Trophoblast cell (in vitro differentiated cells and primary cell): ENCODE results near the gene SKAP1.
A peak's percentile ranks its signal among the peaks of the same experiment; 100 is the strongest.

Source experiments
- DNase-seq, 2 donors: peaks; one replicate each; pipeline ENCODE4 v3.0.0-alpha.2; 2016
- H2AFZ ChIP-seq: 2 replicates; pipeline ENCODE4 v1.6.1; 2013; ENCODE audit warnings: low read length, moderate library complexity, mild to moderate bottlenecking; ENCODE audit not compliant: insufficient read depth, poor library complexity
- H2AK5ac ChIP-seq: 2 replicates; pipeline ENCODE4 v1.6.1; 2013; ENCODE audit warnings: mild to moderate bottlenecking, low read length
- H2BK120ac ChIP-seq: 2 replicates; pipeline ENCODE4 v1.6.1; 2013; ENCODE audit warnings: low read length, mild to moderate bottlenecking, moderate library complexity; ENCODE audit not compliant: insufficient read depth, poor library complexity
- H2BK12ac ChIP-seq: 2 replicates; pipeline ENCODE4 v1.6.1; 2013; ENCODE audit warnings: mild to moderate bottlenecking, low read length, moderate library complexity
- H2BK5ac ChIP-seq: 2 replicates; pipeline ENCODE4 v1.6.1; 2013; ENCODE audit warnings: low read length, low read depth, moderate library complexity, mild to moderate bottlenecking; ENCODE audit not compliant: poor library complexity
- H3K14ac ChIP-seq: 2 replicates; pipeline ENCODE4 v1.6.1; 2013; ENCODE audit warnings: mild to moderate bottlenecking, low read length
- H3K18ac ChIP-seq: 2 replicates; pipeline ENCODE4 v1.6.1; 2013; ENCODE audit warnings: mild to moderate bottlenecking, low read length
- H3K23ac ChIP-seq: 2 replicates; pipeline ENCODE4 v1.6.1; 2013; ENCODE audit warnings: low read length
- H3K27ac ChIP-seq: 2 replicates; pipeline ENCODE4 v1.5.1; 2013; ENCODE audit warnings: low read depth, mild to moderate bottlenecking, inconsistent platforms, low read length, moderate library complexity
- H3K27me3 ChIP-seq: 2 replicates; pipeline ENCODE4 v1.6.1; 2013; ENCODE audit warnings: inconsistent platforms, mild to moderate bottlenecking, low read length, moderate library complexity; ENCODE audit not compliant: insufficient read depth
- H3K36me3 ChIP-seq, 2 experiments: 1 replicate in 1 of 2; 2 replicates in 1 of 2; pipeline ENCODE4 v1.6.1; 2013; ENCODE audit warnings: low read length in 2 of 2, mild to moderate bottlenecking in 2 of 2, moderate library complexity in 1 of 2; ENCODE audit not compliant: insufficient read depth in 2 of 2, control insufficient read depth in 1 of 2
- H3K4ac ChIP-seq: 2 replicates; pipeline ENCODE4 v1.6.1; 2013; ENCODE audit warnings: low read depth, mild to moderate bottlenecking, low read length, moderate library complexity
- H3K4me1 ChIP-seq, 2 experiments: 1 replicate in 1 of 2; 2 replicates in 1 of 2; pipeline ENCODE4 v1.6.1; 2013; ENCODE audit warnings: low read length in 2 of 2, mild to moderate bottlenecking in 2 of 2, moderate library complexity in 1 of 2; ENCODE audit not compliant: insufficient read depth in 2 of 2, control insufficient read depth in 1 of 2
- H3K4me2 ChIP-seq: 2 replicates; pipeline ENCODE4 v1.6.1; 2013; ENCODE audit warnings: inconsistent platforms, mild to moderate bottlenecking, low read length, moderate library complexity
- H3K4me3 ChIP-seq: 2 replicates; pipeline ENCODE4 v1.5.1; 2013; ENCODE audit warnings: mild to moderate bottlenecking, low read depth, low read length, inconsistent platforms
- H3K79me1 ChIP-seq: one replicate; pipeline ENCODE4 v1.6.1; 2013; ENCODE audit warnings: low read length
- H3K79me2 ChIP-seq: 2 replicates; pipeline ENCODE4 v1.6.1; 2013; ENCODE audit warnings: low read length, mild to moderate bottlenecking; ENCODE audit not compliant: control insufficient read depth, insufficient read depth, poor library complexity
- H3K9ac ChIP-seq: 2 replicates; pipeline ENCODE4 v1.6.1; 2013; ENCODE audit warnings: mild to moderate bottlenecking, low read length
- H3K9me3 ChIP-seq: 2 replicates; pipeline ENCODE4 v1.6.1; 2013; ENCODE audit warnings: low read depth, mild to moderate bottlenecking, control low read depth, inconsistent platforms, low read length; ENCODE audit not compliant: insufficient read depth
- H4K12ac ChIP-seq: 2 replicates; pipeline ENCODE4 v1.6.1; 2013; ENCODE audit warnings: low read depth, mild to moderate bottlenecking, low read length, moderate library complexity
- H4K8ac ChIP-seq: 2 replicates; pipeline ENCODE4 v1.6.1; 2013; ENCODE audit warnings: low read depth, mild to moderate bottlenecking, low read length, moderate library complexity
- H4K91ac ChIP-seq: one replicate; pipeline ENCODE4 v1.6.1; 2013; ENCODE audit warnings: low read depth, mild to moderate bottlenecking, low read length, moderate library complexity
- WGBS: extraction: QIAGEN DNeasy Blood & Tissue Kit; methylation state at CpG from one replicate; pipeline ENCODE4 v1.1.7; 2013; ENCODE audit warnings: missing lambda C conversion rate; ENCODE audit not compliant: insufficient read length, insufficient coverage; ENCODE audit errors: extremely low coverage; 5-methylcytosine and 5-hydroxymethylcytosine counted together

SKAP1 gene

DNA sequence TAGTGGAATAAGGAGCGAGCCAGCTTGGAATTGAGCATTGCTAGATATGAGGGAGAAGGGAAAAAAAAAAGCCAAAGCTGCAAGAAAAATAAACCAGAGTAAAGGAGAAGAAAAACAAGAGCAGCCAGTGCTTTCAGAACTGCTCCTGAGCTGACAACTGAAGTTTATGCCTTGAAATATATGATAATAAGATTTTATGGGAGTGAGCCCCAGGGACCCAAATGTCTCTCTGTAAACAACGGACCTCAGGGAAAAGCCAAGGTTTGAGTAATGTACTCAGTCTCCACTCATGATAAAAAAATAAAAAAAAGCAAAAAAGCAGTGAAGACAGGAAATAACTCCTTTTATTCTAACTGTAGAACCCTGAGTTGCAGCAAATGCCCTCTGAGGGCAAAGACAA lies 189.9 kb downstream of the SKAP1 start:
- H3K23ac ChIP-seq: no peak overlapping the region
- DNase-seq: no peak
- H3K27ac ChIP-seq: no peak overlapping the region
- no peak overlapping the region for H4K91ac ChIP-seq
- no peaks in the 10 kb centered on the region for H3K79me2 ChIP-seq
- H3K4me2 ChIP-seq: no peak overlapping the region
- no peak overlapping the region for H2BK12ac ChIP-seq
- H3K36me3 ChIP-seq: no peaks in the 10 kb centered on the region
- H3K4me3 ChIP-seq: no peak overlapping the region
- no CpG with 5 or more reads among the region's 2 CpGs for WGBS
- no peak overlapping the region for H4K12ac ChIP-seq
- peaks cover 3 to 12% of the 10 kb centered on the region in 2 experiments for H3K4me1 ChIP-seq
- no peaks in the 10 kb centered on the region for H3K79me1 ChIP-seq
- no peak overlapping the region for H3K9ac ChIP-seq
- no peaks in the 10 kb centered on the region for H3K9me3 ChIP-seq
- H3K18ac ChIP-seq: no peak overlapping the region
- no peak overlapping the region for H3K4ac ChIP-seq
- H2AK5ac ChIP-seq: no peak overlapping the region
- H3K27me3 ChIP-seq: no peaks in the 10 kb centered on the region
- H2BK120ac ChIP-seq: no peak overlapping the region
- H2BK5ac ChIP-seq: no peak overlapping the region
- H3K14ac ChIP-seq: no peak overlapping the region
- no peak overlapping the region for H4K8ac ChIP-seq
- no peak overlapping the region for H2AFZ ChIP-seq

DNA sequence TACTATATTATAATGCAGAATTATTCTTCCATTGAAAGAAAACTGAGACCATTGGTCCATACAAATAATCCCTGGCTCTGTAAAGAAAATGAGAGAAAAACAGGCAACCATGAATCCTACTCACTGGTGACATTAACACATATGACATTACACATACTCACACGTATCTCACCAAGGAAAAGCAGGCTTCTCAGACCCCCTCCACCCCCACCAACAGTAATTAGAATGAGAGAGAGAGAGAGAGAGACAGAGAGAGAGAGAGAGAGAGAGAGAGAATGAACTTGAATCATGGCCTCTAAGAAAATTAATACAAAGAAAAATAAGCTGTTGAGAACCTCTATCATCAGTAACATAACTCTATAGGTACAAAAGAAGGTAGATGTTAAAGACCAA lies 190.4 kb downstream of the SKAP1 start:
- Histone ChIP-seq H3K14ac (no peak overlapping the region), H3K4me3 (no peak overlapping the region), H2AFZ (no peak overlapping the region), H3K27ac (no peak overlapping the region), H3K27me3 (no peaks in the 10 kb centered on the region), H2BK12ac (no peak overlapping the region), H3K4me1 (peaks cover 3 to 12% of the 10 kb centered on the region in 2 experiments), H4K91ac (no peak overlapping the region), H3K18ac (no peak overlapping the region), H3K79me1 (no peaks in the 10 kb centered on the region), H3K4me2 (no peak overlapping the region), H4K8ac (no peak overlapping the region), H3K9ac (no peak overlapping the region), H2BK120ac (no peak overlapping the region), H3K36me3 (no peaks in the 10 kb centered on the region), H2AK5ac (no peak overlapping the region), H3K4ac (no peak overlapping the region), H3K79me2 (no peaks in the 10 kb centered on the region), H2BK5ac (no peak overlapping the region), H4K12ac (no peak overlapping the region), H3K9me3 (no peaks in the 10 kb centered on the region), H3K23ac (no peak overlapping the region)
- no CpG with 5 or more reads among the region's 1 CpG for WGBS
- no peak for DNase-seq

DNA sequence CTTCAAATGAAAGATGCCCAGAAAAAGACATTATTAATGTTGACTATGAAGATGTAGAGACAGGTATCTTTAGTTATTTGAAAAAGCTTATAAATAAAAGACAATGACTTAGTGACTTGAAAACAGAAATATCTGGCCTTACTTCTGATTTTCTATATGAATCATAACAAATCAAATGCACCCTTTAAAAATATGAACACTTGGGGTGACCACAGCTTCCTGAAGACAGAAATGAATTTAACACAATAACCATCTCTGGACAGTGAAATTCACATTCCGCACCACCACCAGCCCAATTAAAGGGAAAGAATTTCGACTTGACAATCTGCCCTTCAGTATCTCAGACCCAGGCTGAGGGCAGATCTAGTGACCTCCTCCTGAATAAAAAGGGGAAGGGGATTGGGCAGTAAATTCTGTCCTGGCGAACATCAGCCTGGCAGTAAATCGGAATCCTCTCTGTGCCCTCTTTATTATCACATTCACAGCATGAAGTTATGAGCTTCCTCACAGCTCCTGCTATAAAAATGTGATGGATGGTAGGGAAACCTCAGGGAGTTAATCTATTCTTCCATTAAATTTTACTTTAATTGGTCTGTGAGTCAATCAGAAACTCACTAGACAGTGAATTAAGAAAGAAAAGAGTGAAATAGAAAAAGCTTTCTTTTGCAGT lies 190.9 kb downstream of the SKAP1 start:
- no peak overlapping the region for H3K9ac ChIP-seq
- no peak overlapping the region for H4K12ac ChIP-seq
- no peak overlapping the region for H3K4me3 ChIP-seq
- H4K91ac ChIP-seq: no peak overlapping the region
- no peak overlapping the region for H3K14ac ChIP-seq
- H3K4ac ChIP-seq: no peak overlapping the region
- H2BK120ac ChIP-seq: no peak overlapping the region
- H3K27ac ChIP-seq: no peak overlapping the region
- peak overlapping the region; percentile 39 for H2BK5ac ChIP-seq
- no peak for DNase-seq
- no peaks in the 10 kb centered on the region for H3K27me3 ChIP-seq
- H2BK12ac ChIP-seq: peak overlapping the region; percentile 39
- H3K18ac ChIP-seq: no peak overlapping the region
- H3K36me3 ChIP-seq: no peaks in the 10 kb centered on the region
- H3K9me3 ChIP-seq: no peaks in the 10 kb centered on the region
- H3K4me2 ChIP-seq: no peak overlapping the region
- no CpG with 5 or more reads among the region's 4 CpGs for WGBS
- peaks cover under 1 to 9% of the 10 kb centered on the region in 2 experiments for H3K4me1 ChIP-seq
- no peak overlapping the region for H4K8ac ChIP-seq
- no peaks in the 10 kb centered on the region for H3K79me2 ChIP-seq
- no peak overlapping the region for H2AFZ ChIP-seq
- no peaks in the 10 kb centered on the region for H3K79me1 ChIP-seq
- no peak overlapping the region for H3K23ac ChIP-seq
- no peak overlapping the region for H2AK5ac ChIP-seq

DNA sequence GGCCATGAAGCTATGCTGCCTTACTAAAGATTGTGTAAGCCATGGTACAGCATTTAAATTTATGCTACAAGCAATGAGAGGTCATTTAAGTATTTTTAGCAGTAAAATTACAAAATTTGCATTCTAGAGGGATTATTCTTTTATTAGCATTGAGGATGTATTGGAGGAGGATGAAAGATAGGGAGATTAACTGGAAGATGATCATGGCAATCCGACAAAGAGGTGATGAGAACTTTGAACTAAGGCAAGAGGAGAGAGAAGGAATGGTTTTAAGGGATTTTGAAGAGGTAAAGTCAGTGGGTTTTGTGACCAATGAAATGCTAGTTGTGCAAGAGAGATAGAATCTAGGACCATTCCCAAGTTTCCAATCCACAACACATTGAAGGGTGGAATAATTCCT lies 192.6 kb downstream of the SKAP1 start:
- Histone ChIP-seq H3K27ac (no peak overlapping the region), H3K9ac (no peak overlapping the region), H4K91ac (no peak overlapping the region), H2AFZ (no peak overlapping the region), H4K8ac (no peak overlapping the region), H3K23ac (no peak overlapping the region), H3K18ac (no peak overlapping the region), H3K14ac (no peak overlapping the region), H2AK5ac (no peak overlapping the region), H3K4me2 (no peak overlapping the region), H3K4me1 (peaks cover 0 to 8% of the 10 kb centered on the region in 2 experiments), H3K27me3 (no peaks in the 10 kb centered on the region), H4K12ac (no peak overlapping the region), H3K9me3 (no peaks in the 10 kb centered on the region), H3K79me1 (no peaks in the 10 kb centered on the region), H3K4me3 (no peak overlapping the region), H2BK5ac (no peak overlapping the region), H3K79me2 (no peaks in the 10 kb centered on the region), H2BK120ac (no peak overlapping the region), H2BK12ac (no peak overlapping the region), H3K36me3 (no peaks in the 10 kb centered on the region), H3K4ac (no peak overlapping the region)
- no CpG with 5 or more reads among the region's 1 CpG for WGBS
- DNase-seq: no peak
